ENCODE measurements around the gene AUTS2.

- no peak for TF ChIP-seq POLR2AphosphoS5 (IDR thresholded peaks at IDR 0.05)
- no peak for TF ChIP-seq CTCF (IDR thresholded peaks at IDR 0.05)
- no peak for TF ChIP-seq POLR2A (IDR thresholded peaks at IDR 0.05)
- no peak for TF ChIP-seq EP300 (IDR thresholded peaks at IDR 0.05; ENCODE audit: low read depth)
These were observed 200.9 kb downstream of the AUTS2 start for GRCh38 chr7:69799048-69799697.
